Measurements from ENCODE around the gene KICS2.

DNA sequence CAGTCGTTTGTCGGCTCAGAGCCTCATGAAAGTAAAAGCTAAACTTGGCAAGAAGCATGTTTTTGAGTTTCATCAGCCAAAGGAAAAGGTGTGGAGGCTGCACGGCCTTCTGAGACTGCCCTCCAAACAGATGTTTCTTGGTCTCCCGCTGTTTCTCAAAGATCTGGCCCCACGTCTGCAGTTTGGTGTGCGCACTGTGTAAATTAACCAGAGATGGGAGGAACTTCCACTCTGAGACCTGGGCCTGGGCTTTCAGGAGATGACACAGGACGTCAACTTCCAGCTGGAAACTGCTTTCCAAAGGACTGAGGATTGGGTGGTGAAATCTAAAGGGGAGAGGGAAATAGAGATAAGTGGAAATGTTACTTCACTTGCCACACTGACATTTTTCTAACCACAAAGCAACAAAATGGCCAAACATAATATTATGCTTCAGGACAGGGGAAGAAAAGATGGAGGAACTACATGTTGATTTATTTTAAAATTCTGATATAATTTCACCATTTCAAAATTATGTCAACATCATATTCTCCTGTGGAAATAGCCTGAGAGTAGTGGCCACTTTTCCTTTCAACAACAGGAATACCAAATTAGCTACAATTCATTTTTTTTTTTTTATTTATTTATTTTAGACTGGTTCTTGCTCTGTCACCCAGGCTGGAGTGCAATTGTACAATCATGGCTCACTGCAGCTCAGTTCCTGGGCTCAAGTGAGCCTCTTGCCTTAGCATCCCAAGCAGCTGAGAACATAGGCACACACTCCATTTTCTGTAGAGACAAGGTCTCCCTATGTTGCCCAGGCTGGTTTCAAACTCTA lies 27.6 kb downstream of the KICS2 start:
- TF ChIP-seq EZH2 (IDR thresholded peaks at IDR 0.05; ENCODE audit: borderline replicate concordance, low read depth, low read length, severe bottlenecking) (no peak), CTCF (IDR thresholded peaks at IDR 0.05; ENCODE audit: extremely low read depth in 1 of 2, insufficient read depth in 1 of 2, low read depth in 1 of 2, low read length in 2 of 2) (no peak), FOS (IDR thresholded peaks at IDR 0.05; ENCODE audit: borderline replicate concordance, insufficient read depth, low read length) (no peak), POLR2A (IDR thresholded peaks at IDR 0.05; ENCODE audit: low read depth, low read length) (no peak)

Data from endothelial cell of umbilical vein (primary cell).